Measurements from ENCODE around the gene KANTR. TPM values are rescaled to one million over a fixed set of nuclear protein-coding genes. Genes with fewer than 3 reads are reported as not detected.

The KANTR gene
- total RNA-seq, 1 experiment from 2014 or later, result 7.7 TPM

DNA sequence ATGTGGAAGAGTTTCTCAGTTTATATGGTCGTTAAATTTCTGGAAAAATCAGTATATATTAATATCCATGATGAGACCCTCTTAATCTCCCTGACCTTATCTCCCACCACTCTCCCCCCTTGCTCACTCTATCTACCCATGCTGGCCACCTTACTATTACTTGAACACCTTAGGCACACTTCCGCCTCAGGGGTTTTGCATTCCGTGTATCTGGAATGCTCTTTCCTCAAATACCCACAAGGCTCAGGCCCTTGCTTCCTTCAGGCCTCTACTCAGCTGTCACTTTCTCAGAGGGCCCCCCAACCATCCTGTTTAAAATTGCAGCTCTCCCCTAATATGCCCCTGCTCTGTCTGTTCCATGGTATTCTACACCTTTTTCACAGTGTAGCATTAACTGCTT, 1.9 kb downstream of the KANTR start:
- H4K91ac ChIP-seq (ENCODE audit: insufficient read length, low read depth, low read length), result no peak overlapping the region
- peak overlapping the region in 1 of 2 experiments; percentile 10; a peak in 1 of 5 replicates for H3K4me3 Mint-ChIP-seq
- no peak overlapping the region for H2BK15ac ChIP-seq (ENCODE audit: low read depth, low read length)

More for the DNA sequence above, 1.9 kb downstream of the KANTR start:
- WGBS (ENCODE audit: extremely low coverage, insufficient read length, low lambda C conversion rate), result no CpG with 5 or more reads among the region's 3 CpGs
- Histone ChIP-seq H2AK5ac (ENCODE audit: insufficient read length, low read length) (no peak overlapping the region), H2BK5ac (ENCODE audit: insufficient read length, low read length) (no peak overlapping the region), H2BK20ac (ENCODE audit: low read depth, low read length, poor library complexity, severe bottlenecking) (no peak overlapping the region), H3K4me1 (ENCODE audit: insufficient read depth, low read length) (no peaks in the 10 kb centered on the region), H2AFZ (ENCODE audit: low read length) (no peak overlapping the region), H2BK12ac (ENCODE audit: insufficient read length, low read depth, low read length) (no peak overlapping the region), H3K9ac (ENCODE audit: extremely low read depth, insufficient read length, low read length) (no peak overlapping the region), H3K9me3 (ENCODE audit: control insufficient read depth, low read depth, low read length) (peaks cover 15% of the 10 kb centered on the region), H4K5ac (ENCODE audit: insufficient read length, low read depth, low read length) (no peak overlapping the region), H3T11ph (ENCODE audit: low read length) (no peak overlapping the region), H3K79me2 (ENCODE audit: insufficient read depth, low read length) (no peaks in the 10 kb centered on the region), H3K14ac (ENCODE audit: insufficient read depth, low read length) (no peak overlapping the region), H3K4ac (ENCODE audit: low read depth, low read length) (no peak overlapping the region), H3K18ac (ENCODE audit: insufficient read length, low read depth, low read length) (no peak overlapping the region), H3K23me2 (ENCODE audit: insufficient read length, low read depth, low read length, poor library complexity, severe bottlenecking) (peaks cover 3% of the 10 kb centered on the region), H4K20me1 (ENCODE audit: control insufficient read depth, insufficient read depth, insufficient read length) (no peaks in the 10 kb centered on the region), H4K8ac (replicated peaks; ENCODE audit: insufficient read length, low read depth, low read length) (no peak overlapping the region), H3K56ac (ENCODE audit: insufficient read length, low read depth, low read length) (no peak overlapping the region), H2BK120ac (ENCODE audit: low read depth, low read length, poor library complexity, severe bottlenecking) (no peak overlapping the region), H3K4me2 (ENCODE audit: insufficient read depth, insufficient read length, low read length) (no peak overlapping the region), H3K27ac (ENCODE audit: insufficient read length, low read depth, low read length) (no peak overlapping the region), H3K23ac (ENCODE audit: insufficient read length, low read depth, low read length) (no peak overlapping the region), H3K27me3 (ENCODE audit: insufficient read depth, low read length) (no peaks in the 10 kb centered on the region), H3K79me1 (ENCODE audit: insufficient read depth, low read depth, low read length, poor library complexity, severe bottlenecking) (no peaks in the 10 kb centered on the region)
- no peak overlapping the region for H3K27ac Mint-ChIP-seq
- H3K9me3 Mint-ChIP-seq, result peaks cover 45 to 59% of the 10 kb centered on the region in 2 experiments
- H3K36me3 Mint-ChIP-seq (ENCODE audit: insufficient read depth in 1 of 3, low read depth in 3 of 3), result peaks cover 6 to 10% (median 7%) of the 10 kb centered on the region in 3 experiments; a peak in 6 of 7 replicates
- TF ChIP-seq, protein P1, sequence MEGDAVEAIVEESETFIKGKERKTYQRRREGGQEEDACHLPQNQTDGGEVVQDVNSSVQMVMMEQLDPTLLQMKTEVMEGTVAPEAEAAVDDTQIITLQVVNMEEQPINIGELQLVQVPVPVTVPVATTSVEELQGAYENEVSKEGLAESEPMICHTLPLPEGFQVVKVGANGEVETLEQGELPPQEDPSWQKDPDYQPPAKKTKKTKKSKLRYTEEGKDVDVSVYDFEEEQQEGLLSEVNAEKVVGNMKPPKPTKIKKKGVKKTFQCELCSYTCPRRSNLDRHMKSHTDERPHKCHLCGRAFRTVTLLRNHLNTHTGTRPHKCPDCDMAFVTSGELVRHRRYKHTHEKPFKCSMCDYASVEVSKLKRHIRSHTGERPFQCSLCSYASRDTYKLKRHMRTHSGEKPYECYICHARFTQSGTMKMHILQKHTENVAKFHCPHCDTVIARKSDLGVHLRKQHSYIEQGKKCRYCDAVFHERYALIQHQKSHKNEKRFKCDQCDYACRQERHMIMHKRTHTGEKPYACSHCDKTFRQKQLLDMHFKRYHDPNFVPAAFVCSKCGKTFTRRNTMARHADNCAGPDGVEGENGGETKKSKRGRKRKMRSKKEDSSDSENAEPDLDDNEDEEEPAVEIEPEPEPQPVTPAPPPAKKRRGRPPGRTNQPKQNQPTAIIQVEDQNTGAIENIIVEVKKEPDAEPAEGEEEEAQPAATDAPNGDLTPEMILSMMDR (conservative IDR thresholded peaks at IDR 0.05), result no peak
- no peak for DNase-seq
- peaks cover 0 to 2% of the 10 kb centered on the region in 2 experiments; a peak in 1 of 4 replicates for H3K4me1 Mint-ChIP-seq
- H3K27me3 Mint-ChIP-seq (ENCODE audit: low read depth), result no peaks in the 10 kb centered on the region; the same call in 1 of the 2 replicates

All from H9 (cell line).